Neuron (in vitro differentiated cells): ENCODE data around the gene TRPV5.

Experiments
- H2AFZ ChIP-seq: one replicate; pipeline ENCODE4 v1.6.1; 2013; ENCODE audit warnings: low read depth, mild to moderate bottlenecking, inconsistent platforms, low read length, moderate library complexity
- H3K27me3 ChIP-seq: one replicate; pipeline ENCODE4 v1.6.1; 2013; ENCODE audit warnings: low read length; ENCODE audit not compliant: insufficient read depth
- H3K36me3 ChIP-seq: one replicate; pipeline ENCODE4 v1.6.1; 2013; ENCODE audit warnings: low read length; ENCODE audit not compliant: insufficient read depth
- H3K4me1 ChIP-seq: one replicate; pipeline ENCODE4 v1.6.1; 2013; ENCODE audit warnings: low read length; ENCODE audit not compliant: insufficient read depth
- H3K4me3 ChIP-seq: 2 replicates; pipeline ENCODE4 v1.5.1; 2013; ENCODE audit warnings: mild to moderate bottlenecking, low read length, moderate library complexity
- H3K9me3 ChIP-seq: one replicate; pipeline ENCODE4 v1.6.1; 2013; ENCODE audit warnings: low read length

Gene TRPV5

GRCh38 chr7:142873871-142874270, 59.7 kb downstream of the TRPV5 start:
- no peaks in the 10 kb centered on the region for H3K4me1 ChIP-seq
- H3K27me3 ChIP-seq = no peaks in the 10 kb centered on the region
- no peaks in the 10 kb centered on the region for H3K9me3 ChIP-seq
- no peak overlapping the region for H2AFZ ChIP-seq
- no peak overlapping the region for H3K4me3 ChIP-seq
- H3K36me3 ChIP-seq = no peaks in the 10 kb centered on the region

DNA sequence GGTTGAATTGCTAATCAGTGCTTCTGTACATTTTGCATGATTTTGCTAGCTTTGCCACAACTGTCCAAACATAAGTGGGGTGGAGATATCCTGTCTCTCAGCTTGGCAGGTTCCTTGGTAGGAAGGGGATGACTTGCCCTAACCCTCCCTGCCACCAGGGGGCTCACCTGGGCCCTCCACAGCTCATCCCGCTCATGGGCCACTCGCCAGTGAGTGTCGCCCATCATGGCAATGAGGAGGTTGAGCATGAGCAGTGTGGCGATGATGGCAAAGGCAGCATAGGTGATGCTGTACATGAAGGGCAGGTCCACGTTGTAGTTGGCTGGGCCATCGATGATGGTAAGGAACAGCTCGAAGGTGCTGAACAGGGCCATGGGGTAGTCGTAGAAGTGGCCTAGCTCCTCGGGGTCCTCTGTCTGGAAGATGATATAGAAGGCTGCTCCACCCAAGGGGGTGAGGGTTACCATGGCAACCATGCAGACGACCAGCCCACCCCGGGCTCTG, 60.2 kb downstream of the TRPV5 start:
- Histone ChIP-seq H3K27me3 (no peaks in the 10 kb centered on the region), H3K4me3 (no peak overlapping the region), H3K4me1 (no peaks in the 10 kb centered on the region), H3K9me3 (no peaks in the 10 kb centered on the region), H3K36me3 (no peaks in the 10 kb centered on the region), H2AFZ (no peak overlapping the region)

- Histone ChIP-seq H3K4me3 (no peak overlapping the region), H3K27me3 (no peaks in the 10 kb centered on the region), H3K9me3 (no peaks in the 10 kb centered on the region), H3K36me3 (no peaks in the 10 kb centered on the region), H2AFZ (no peak overlapping the region), H3K4me1 (no peaks in the 10 kb centered on the region)
These were observed 61.4 kb downstream of the TRPV5 start for GRCh38 chr7:142872106-142872675.

DNA sequence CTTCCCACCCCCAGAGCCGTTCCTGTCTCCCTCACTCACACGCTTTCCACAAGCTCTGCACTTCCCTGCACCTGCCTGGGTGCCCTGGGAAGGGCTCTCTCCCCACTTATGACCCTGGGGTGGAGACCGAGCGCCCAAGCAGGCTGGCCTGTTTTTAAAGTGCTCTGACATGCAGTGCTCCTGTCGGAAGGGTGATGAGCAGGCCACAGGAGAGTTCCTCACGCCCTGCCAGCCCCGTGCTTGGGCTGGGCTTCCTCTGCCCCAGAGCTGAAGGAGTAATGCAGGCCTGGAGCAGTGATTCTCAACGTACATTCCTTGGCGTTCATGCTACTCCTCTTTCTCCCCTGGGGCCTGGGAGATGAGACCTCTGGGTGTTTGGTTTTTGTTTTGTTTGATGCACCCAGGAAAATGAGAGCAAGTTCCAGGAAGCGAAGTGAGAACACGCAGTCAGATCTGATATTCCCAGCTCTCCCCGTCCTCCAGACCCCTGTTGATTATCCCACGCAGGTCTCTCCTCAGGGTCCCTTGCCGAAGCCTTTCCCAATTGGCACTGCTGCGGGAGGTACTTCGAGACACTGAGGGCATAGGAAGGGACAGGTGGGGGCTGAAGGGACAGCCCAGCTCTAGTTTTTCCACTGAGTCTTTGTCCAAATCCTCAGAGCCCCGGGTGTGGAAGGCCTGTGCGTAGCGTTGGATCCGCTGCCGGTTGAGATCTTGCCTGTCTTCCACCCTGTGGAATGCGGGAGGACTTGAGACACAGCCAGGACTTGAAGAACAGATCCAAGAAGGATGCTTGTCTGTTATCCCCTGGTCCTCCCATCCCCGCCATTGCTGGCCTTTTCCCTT, 62.1 kb downstream of the TRPV5 start:
- no peaks in the 10 kb centered on the region for H3K4me1 ChIP-seq
- H3K36me3 ChIP-seq = no peaks in the 10 kb centered on the region
- no peaks in the 10 kb centered on the region for H3K9me3 ChIP-seq
- no peaks in the 10 kb centered on the region for H3K27me3 ChIP-seq
- no peak overlapping the region for H3K4me3 ChIP-seq
- no peak overlapping the region for H2AFZ ChIP-seq

DNA sequence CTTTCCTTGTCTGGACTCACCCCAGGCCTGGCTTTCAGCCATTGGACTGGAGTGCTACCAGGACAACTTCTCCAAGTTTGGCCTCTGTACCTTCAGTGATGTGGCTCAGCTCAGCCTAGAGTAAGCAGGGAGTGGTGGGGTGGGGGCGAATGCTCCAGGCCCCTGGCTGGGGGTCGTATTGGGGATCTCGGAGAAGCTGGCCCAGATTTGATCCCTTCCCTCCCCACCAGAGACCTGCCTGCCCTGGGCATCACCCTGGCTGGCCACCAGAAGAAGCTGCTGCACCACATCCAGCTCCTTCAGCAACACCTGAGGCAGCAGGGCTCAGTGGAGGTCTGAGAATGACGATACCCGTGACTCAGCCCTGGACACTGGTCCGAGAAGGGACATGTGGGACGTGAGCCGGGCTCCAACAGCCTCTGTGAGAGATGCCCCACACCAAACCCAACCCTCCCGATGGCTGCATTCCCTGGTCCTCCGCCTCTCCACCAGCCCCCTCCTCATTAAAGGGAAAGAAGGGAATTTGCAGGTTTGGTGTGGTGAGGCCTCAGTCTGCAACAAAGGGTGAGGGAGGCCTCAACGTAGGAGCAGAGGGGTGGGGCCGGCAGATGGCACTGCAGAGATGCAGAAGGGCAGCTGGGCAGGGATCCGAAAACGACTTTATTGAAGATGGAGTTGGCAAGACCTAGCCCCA, 62.8 kb downstream of the TRPV5 start:
- no peaks in the 10 kb centered on the region for H3K27me3 ChIP-seq
- no peak overlapping the region for H2AFZ ChIP-seq
- no peaks in the 10 kb centered on the region for H3K9me3 ChIP-seq
- H3K4me3 ChIP-seq = no peak overlapping the region
- H3K4me1 ChIP-seq = no peaks in the 10 kb centered on the region
- no peaks in the 10 kb centered on the region for H3K36me3 ChIP-seq

- Histone ChIP-seq H3K9me3 (no peaks in the 10 kb centered on the region), H3K36me3 (no peaks in the 10 kb centered on the region), H3K4me1 (no peaks in the 10 kb centered on the region), H3K4me3 (no peak overlapping the region), H2AFZ (no peak overlapping the region), H3K27me3 (no peaks in the 10 kb centered on the region)
These were observed 63.4 kb downstream of the TRPV5 start for GRCh38 chr7:142870147-142870559.

DNA sequence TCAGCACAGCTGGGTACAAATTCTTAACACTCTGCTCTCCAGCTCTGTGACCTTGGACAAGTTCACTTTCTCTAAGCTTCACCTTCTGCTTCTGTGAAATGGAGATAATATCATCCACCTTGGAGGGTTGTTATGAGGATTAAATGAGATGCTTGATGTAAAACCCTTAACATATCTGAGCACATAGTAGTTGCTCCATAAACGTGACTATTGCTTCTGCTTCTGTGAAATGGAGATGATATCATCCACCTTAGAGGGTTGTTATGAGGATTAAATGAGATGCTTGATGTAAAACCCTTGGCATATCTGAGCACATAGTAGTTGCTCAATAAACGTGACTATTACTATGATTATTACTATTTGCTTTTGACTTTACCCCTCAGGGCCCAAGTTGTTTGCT, 64.1 kb downstream of the TRPV5 start:
- no peak overlapping the region for H3K4me3 ChIP-seq
- no peaks in the 10 kb centered on the region for H3K4me1 ChIP-seq
- H3K9me3 ChIP-seq = no peaks in the 10 kb centered on the region
- no peak overlapping the region for H2AFZ ChIP-seq
- H3K27me3 ChIP-seq = no peaks in the 10 kb centered on the region
- no peaks in the 10 kb centered on the region for H3K36me3 ChIP-seq

- H3K4me1 ChIP-seq = no peaks in the 10 kb centered on the region
- no peak overlapping the region for H3K4me3 ChIP-seq
- no peaks in the 10 kb centered on the region for H3K27me3 ChIP-seq
- no peaks in the 10 kb centered on the region for H3K36me3 ChIP-seq
- no peak overlapping the region for H2AFZ ChIP-seq
- H3K9me3 ChIP-seq = no peaks in the 10 kb centered on the region
These were observed 64.5 kb downstream of the TRPV5 start for GRCh38 chr7:142868986-142869415.

DNA sequence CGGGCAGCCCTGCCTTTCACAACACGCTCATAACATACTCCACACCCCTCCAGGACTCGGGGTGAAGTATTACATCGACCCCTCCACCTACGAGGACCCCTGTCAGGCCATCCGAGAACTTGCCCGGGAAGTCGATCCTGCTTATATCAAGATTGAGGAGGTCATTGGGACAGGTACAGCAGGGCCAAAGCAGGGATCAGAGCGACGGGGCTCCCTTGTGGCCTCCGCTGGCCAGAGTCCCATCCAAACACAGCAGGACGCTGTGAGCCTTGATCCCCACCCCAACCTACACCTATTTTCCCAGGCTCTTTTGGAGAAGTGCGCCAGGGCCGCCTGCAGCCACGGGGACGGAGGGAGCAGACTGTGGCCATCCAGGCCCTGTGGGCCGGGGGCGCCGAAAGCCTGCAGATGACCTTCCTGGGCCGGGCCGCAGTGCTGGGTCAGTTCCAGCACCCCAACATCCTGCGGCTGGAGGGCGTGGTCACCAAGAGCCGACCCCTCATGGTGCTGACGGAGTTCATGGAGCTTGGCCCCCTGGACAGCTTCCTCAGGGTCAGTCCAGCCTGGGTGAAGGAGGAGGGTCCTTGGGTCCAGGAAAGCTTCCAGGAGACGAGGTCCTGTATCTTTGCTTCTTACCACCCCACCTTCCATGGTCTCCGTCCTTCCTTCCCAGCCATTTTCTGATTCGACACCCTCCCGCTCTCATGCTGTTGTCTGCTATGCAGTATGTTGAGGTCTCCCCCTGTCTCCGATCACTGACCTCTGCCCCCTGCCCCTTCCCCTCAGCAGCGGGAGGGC, 65.2 kb downstream of the TRPV5 start:
- H3K27me3 ChIP-seq = no peaks in the 10 kb centered on the region
- H3K9me3 ChIP-seq = no peaks in the 10 kb centered on the region
- H3K4me3 ChIP-seq = no peak overlapping the region
- no peak overlapping the region for H2AFZ ChIP-seq
- no peaks in the 10 kb centered on the region for H3K36me3 ChIP-seq
- H3K4me1 ChIP-seq = no peaks in the 10 kb centered on the region

DNA sequence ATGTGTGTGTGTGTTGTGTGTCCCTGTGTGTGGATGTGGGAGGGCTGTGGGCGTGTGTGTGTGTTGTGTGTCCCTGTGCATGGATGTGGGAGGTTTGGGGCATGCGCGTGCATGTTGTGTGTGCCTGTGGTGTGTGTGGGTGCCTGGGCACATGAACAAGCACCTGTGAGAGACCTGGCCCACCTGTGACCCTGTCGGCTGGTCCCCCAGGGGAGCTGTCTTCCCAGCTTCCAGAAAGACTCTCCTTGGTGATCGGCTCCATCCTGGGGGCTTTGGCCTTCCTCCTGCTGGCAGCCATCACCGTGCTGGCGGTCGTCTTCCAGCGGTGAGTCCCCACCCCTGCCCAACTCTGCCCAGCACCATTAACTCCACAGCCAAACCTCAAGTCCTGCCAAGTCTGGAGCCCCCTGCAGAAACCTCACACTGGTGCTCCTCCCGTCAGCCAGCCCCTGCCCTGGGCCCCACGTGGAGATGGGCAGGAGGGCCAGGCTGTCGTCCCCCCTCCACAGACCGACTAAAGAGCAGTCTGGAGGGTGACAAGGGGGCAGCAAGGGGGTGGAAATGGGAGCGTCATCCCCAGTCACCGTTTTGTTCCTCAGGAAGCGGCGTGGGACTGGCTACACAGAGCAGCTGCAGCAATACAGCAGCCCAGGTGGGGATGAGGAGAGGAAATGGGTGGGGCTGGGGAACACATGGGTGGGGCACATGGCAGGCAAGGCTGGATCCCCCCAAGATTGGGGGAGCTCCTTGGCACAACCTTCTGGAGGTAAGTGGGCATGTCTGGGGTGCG, 66.0 kb downstream of the TRPV5 start:
- H3K4me1 ChIP-seq = no peaks in the 10 kb centered on the region
- H3K27me3 ChIP-seq = no peaks in the 10 kb centered on the region
- no peaks in the 10 kb centered on the region for H3K36me3 ChIP-seq
- no peaks in the 10 kb centered on the region for H3K9me3 ChIP-seq
- H3K4me3 ChIP-seq = no peak overlapping the region
- H2AFZ ChIP-seq = no peak overlapping the region

GRCh38 chr7:142867097-142867378, 66.5 kb downstream of the TRPV5 start:
- Histone ChIP-seq H3K9me3 (no peaks in the 10 kb centered on the region), H3K4me1 (no peaks in the 10 kb centered on the region), H3K4me3 (no peak overlapping the region), H3K27me3 (no peaks in the 10 kb centered on the region), H3K36me3 (no peaks in the 10 kb centered on the region), H2AFZ (no peak overlapping the region)

GRCh38 chr7:142866361-142867096, 67.0 kb downstream of the TRPV5 start:
- Histone ChIP-seq H3K36me3 (no peaks in the 10 kb centered on the region), H3K4me1 (no peaks in the 10 kb centered on the region), H3K9me3 (no peaks in the 10 kb centered on the region)

More at GRCh38 chr7:142866361-142867096, 67.0 kb downstream of the TRPV5 start:
- no peak overlapping the region for H2AFZ ChIP-seq
- H3K4me3 ChIP-seq = no peak overlapping the region
- H3K27me3 ChIP-seq = no peaks in the 10 kb centered on the region
